Measurements from ENCODE around the gene PADI2.

PADI2 gene

DNA sequence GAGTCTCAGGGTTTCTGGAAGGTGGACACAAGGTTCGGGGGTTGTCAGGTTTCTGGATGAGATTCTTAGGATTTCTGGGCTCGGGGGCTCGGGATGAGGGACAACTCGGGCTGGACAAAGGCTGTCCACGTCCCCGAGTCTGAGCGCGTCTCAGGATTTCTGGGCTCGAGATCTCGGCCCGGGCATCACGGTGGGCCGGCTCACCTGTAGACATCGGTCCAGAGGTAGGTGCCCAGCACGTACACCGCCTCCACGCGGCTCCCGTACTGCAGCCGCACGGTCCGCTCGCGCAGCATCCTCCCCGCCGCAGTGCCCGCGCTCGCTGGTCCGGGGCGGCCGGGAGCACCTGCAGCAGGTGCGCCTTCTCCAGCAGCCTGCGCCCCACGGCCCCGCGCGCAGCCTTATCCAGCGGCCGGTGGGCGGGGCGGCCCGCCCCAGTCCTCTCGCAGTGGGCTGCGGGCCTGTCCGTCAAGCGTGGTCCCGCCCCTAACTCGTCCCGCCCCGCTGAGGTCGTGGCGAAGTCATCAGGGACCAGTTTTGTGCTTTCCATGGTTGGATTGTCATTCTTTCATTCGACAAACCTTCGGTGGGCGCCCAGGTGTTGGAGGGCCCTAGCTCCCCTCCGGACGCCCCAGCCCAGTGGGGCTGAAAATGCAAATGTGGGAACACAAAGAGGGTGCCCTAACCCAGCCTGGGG, at the start of gene PADI2:
TSS of gene PADI2 (minus strand) at position 376 of the 697 bp plus-strand sequence. CDS start at position 296, 80 bp downstream.
- in situ Hi-C loops (cut with HindIII; ENCODE audit: low pct_ligation_motif_present, low pct_unique_long_range_greater_than_20kb, low sequenced_read_pairs): no loop called here
- DNase-seq: peak; percentile 53

DNA sequence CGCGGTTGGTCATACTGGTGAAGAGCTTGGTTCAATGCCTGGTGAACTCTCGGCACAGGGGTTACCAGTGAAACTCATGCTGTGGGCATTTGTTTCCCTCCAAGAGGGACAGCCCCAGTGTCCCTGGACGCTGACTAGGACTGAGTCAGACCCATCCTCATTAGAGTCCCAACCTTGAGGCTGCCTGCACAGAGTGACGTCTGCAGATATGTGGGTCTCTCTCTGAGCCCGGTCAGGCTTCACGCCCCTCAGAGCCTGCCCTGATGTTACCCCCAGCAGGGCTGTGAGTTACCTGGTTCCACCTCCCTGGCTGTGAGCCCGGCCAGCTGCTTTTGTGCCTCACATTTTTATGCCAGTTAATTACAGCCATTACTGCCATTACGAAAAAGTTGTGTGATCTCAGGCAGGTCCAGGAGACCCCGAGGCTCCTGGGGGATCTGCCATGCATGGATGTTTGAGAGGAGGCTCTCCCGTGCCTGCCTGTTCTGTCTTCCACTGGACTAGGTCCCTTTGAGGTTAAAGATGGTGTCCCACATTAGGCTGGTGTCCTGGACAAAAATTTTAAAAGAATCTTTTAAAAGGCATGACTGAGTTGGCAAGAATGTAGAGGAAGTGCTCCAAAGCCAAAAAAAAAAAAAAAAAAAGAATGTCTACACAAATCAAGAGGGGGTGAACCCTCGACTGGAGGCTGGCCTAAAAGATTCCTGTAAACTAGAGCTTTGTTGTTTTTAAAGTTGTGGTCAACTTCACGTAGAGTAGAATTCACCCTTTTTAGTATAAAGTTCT, 49.0 kb upstream of the PADI2 start:
- DNase-seq: peak; percentile 94
- in situ Hi-C loops (cut with HindIII; ENCODE audit: low pct_ligation_motif_present, low pct_unique_long_range_greater_than_20kb, low sequenced_read_pairs): no loop called here

DNA sequence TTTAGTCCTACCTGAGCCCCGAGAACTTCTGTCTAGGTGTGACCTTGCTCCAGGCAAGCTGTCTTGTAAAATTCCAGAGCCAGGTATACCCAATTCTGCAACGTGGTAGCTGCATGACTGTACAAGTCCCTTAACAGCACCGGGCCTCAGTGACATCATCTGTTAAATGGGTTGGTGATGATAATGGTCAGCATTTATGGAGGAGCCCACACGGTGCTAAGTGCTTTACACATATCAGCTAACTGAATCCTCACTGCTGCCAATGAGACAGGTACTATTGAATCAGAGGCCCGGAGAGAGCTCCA, 48.5 kb upstream of the PADI2 start:
- in situ Hi-C loops (cut with HindIII; ENCODE audit: low pct_ligation_motif_present, low pct_unique_long_range_greater_than_20kb, low sequenced_read_pairs): no loop called here
- no peak for DNase-seq

DNA sequence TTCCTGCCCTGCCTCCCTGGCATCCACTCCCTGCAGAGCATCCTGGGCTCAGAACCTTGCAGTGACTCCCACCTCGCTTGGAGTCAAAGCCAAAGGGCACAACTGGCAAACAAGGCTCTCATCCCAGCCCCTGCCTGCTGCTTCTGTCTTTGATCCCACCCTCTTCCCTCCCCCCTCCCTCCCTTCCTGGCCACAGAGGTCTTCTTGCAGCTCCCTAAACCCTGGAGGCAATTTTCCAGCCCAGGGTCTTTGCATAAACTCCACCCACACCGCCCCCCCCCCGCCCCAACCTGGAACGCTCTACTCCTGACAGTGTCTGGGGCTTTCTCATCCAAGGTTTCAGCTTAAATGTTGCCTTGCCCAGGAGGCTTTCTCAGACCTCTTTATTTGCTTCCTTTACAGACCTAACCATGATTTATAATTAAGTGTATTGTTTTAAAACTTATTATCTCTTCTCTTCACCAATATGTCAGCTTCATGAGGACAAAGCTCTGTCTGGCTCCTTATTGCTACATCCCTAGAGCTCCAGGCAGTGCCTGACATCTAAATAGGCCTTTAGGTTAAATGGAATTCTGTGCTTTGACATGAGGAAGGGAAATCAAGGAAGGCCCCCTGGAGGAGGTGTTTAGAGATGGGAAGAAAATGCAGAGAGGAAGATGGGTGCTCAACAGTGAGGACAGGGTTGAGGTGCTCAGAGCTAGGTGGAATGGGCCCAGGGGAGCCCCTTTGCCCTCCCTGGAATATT, 48.0 kb upstream of the PADI2 start:
- peak; percentile 68 for DNase-seq
- in situ Hi-C loops (cut with HindIII; ENCODE audit: low pct_ligation_motif_present, low pct_unique_long_range_greater_than_20kb, low sequenced_read_pairs): no loop called here

GRCh38 chr1:17165823-17166222, 46.6 kb upstream of the PADI2 start:
- no peak for DNase-seq
- in situ Hi-C loops (cut with HindIII; ENCODE audit: low pct_ligation_motif_present, low pct_unique_long_range_greater_than_20kb, low sequenced_read_pairs): no loop called here

GRCh38 chr1:17163789-17164666, 44.8 kb upstream of the PADI2 start:
- in situ Hi-C loops (cut with HindIII; ENCODE audit: low pct_ligation_motif_present, low pct_unique_long_range_greater_than_20kb, low sequenced_read_pairs): no loop called here
- no peak for DNase-seq

DNA sequence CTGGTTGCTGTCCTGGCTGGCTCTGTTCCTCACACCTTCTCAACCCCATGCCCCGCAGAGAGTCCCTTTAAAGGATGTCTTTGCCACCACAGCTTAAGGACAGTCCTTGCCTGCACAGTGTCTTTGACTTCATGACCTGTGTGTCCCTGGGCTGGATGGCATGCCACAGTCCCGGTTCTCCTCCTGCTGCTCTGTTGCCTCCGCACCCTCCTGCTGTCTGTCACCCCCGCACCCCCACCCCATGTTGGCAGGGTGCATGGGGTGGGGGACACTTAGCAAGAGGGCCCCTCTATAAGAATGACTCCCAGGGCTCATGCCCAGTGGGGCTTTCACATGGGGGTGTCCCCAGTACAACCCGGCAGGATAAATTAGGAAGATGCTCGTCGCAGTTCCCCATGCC, 44.1 kb upstream of the PADI2 start:
- in situ Hi-C loops (cut with HindIII; ENCODE audit: low pct_ligation_motif_present, low pct_unique_long_range_greater_than_20kb, low sequenced_read_pairs): no loop called here
- DNase-seq: no peak

DNA sequence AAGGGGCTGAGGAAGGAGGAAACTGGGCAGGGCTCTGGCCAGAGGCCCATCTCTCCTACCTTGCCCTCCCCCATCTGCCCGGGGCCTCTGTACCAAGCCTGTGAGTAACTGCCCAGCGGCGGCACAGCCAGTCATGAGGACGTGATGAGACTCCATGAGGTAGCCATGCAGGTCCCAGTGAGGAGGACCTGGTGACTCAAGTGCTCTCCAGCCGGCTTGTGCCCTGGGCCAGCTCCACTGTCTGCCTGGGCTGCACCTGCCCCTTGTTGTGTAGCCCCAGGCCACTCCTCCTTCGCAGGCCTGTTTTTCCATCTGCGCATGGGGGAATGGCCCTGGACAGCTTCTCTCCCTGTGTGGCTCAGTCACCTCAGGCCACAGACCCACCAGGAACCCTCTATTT, 43.7 kb upstream of the PADI2 start:
- in situ Hi-C loops (cut with HindIII; ENCODE audit: low pct_ligation_motif_present, low pct_unique_long_range_greater_than_20kb, low sequenced_read_pairs): no loop called here
- no peak for DNase-seq

DNA sequence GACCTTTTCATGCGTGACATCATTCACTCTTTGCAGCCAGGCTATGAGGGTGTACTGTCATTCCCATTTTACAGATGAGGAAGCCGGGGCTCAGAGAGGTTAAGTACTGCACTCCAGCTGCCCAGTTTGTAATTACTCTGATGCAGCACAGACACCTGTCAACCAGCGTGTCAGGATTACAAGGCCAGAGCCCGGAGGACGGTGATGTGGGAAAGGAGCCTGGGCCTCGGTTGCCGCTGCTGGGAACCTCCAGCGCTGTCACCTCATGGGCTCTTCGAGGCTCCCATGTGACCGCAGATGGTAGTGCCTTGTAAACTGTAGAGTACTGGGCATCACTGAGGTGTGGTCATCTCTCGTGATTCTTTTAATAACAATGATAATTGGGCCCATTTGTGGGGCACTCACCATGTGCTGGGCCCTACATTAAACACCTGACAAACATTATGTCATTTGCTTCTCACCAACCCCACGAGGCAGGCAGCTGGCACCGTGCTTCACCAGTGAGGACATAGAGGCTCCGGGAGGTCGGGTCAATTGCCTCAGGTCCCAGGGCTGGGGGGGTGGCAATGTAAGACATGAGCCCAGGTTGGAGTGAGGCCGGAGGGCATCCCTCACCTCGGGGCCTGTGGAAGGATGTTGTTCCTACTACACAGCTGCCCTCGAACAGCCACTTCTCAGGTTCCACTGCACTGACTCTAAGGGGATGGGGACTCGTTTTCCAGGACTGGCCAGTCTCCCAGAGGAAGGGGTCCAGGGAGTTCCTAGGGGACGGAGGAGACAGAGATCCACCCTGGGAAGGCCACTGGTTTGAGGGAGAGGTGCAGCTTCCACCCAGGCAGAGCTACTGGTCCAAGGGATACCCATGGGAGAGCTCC, 42.9 kb upstream of the PADI2 start:
- in situ Hi-C loops (cut with HindIII; ENCODE audit: low pct_ligation_motif_present, low pct_unique_long_range_greater_than_20kb, low sequenced_read_pairs): no loop called here
- no peak for DNase-seq

GRCh38 chr1:17161137-17161740, 42.0 kb upstream of the PADI2 start:
- in situ Hi-C loops (cut with HindIII; ENCODE audit: low pct_ligation_motif_present, low pct_unique_long_range_greater_than_20kb, low sequenced_read_pairs): no loop called here
- no peak for DNase-seq

DNA sequence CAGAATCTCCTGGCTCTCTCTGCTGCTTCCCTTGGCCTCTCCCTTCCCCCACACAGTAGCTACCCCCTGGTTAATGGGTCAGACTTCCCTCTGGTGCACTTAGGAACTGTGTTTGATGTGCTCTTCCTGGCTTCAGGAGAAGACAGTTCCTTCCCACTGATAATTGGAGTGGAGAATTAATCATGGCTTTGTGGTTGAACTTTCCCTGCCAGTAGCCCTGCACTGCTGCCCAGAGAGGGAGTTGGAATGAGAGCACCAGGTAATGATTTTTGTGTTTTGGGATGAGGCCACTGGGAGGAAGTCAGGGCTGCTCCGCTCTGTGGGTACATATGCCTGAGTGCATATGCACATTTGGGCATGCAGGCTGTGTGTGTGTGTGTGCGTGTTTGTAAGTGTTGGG, 39.7 kb upstream of the PADI2 start:
- DNase-seq: no peak
- in situ Hi-C loops (cut with HindIII; ENCODE audit: low pct_ligation_motif_present, low pct_unique_long_range_greater_than_20kb, low sequenced_read_pairs): no loop called here

DNA sequence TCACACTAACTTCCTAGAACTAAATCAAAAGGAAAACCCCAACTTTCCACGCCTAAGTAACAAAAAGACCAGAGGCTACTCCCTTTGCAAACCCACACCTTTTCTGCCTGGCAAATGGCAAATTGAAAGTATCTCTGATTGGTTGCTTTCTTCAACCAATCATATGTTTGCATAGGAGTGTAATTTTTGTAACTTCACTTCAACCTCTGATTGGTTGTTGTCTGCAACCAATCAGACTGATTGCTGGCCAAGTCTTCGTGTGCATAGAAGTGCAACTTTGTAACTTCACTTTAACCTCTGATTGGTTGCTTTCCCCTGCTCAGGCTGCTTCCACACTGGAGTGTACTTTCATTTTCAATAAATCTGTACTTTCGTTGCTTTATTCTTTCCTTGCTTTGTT, 36.9 kb upstream of the PADI2 start:
- in situ Hi-C loops (cut with HindIII; ENCODE audit: low pct_ligation_motif_present, low pct_unique_long_range_greater_than_20kb, low sequenced_read_pairs): no loop called here
- DNase-seq: peak; percentile 64

- DNase-seq: peak; percentile 13
- in situ Hi-C loops (cut with HindIII; ENCODE audit: low pct_ligation_motif_present, low pct_unique_long_range_greater_than_20kb, low sequenced_read_pairs): no loop called here
Measured at GRCh38 chr1:17155257-17155920, 36.1 kb upstream of the PADI2 start.

DNA sequence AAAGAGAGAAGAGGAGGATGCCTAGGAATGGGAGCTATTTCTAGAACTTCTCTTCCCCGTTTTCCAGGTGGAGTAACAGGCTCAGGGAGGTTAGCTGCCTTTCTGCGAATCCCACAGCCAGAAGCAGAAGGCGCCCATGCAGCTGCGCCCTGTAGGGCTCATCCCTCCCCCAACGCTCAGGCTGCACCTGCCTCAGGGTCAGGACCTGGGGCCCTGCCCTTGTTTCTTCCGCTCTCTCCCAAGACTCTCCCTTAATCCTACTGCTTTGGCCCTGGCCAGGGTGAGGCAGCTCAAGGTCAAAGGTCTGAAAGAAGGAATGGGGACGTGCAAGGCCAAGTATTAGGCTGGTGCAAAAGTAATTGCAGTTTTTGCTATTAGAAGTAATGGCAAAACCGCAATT, 30.5 kb upstream of the PADI2 start:
- no peak for DNase-seq
- in situ Hi-C loops (cut with HindIII; ENCODE audit: low pct_ligation_motif_present, low pct_unique_long_range_greater_than_20kb, low sequenced_read_pairs): no loop called here

DNA sequence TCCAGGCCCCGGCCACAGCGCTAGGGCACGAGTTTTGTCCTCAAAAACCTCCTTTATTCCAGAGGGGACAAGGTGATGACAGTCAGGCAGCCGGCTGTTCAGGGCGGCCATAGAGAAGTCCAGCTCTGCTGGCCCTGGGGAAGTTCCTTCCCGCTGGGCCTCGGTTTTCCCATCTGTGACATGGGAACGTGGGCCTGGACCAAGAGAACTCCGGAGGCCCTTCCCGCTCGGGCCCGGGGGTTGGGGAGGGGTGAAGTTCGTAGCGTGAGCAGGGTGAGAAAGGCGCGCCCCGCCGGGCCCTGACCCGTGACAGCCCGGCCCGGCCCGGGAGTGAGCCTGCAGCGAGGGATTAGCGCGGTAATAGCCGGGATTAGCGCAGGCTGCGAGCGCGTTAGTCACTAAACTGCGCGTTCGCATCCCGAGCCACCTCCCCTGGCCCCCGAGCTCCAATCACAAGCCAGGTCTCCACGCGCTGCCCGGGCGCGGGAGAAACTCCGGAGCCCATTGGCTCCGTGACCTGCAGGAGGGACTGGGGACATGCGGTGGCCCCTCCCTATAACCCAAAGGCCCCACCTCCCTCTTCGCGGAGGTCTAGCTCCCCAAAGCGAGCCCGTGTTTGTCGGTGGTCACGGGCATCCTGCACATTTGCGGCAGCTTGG, 29.8 kb upstream of the PADI2 start:
- in situ Hi-C loops (cut with HindIII; ENCODE audit: low pct_ligation_motif_present, low pct_unique_long_range_greater_than_20kb, low sequenced_read_pairs): no loop called here
- DNase-seq: no peak

DNA sequence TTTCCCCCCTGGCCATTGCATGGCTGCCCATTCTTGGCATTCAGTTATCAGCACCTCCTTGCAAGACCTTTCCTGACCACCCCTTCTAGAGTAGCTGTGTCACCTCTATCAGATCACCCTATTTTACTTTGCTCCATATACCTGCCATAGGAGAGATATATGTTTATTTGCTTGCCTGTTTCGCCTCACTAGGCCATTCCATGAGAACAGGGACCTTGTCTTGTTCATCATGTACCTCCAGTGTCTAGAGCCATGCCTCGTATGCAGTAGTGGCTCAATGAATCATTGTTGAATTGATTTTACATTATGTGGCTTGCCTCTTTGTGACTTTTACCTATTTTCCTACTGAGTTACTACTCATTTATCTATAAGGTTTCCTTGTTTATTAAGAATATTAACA, 26.4 kb upstream of the PADI2 start:
- DNase-seq: no peak
- in situ Hi-C loops (cut with HindIII; ENCODE audit: low pct_ligation_motif_present, low pct_unique_long_range_greater_than_20kb, low sequenced_read_pairs): no loop called here

DNA sequence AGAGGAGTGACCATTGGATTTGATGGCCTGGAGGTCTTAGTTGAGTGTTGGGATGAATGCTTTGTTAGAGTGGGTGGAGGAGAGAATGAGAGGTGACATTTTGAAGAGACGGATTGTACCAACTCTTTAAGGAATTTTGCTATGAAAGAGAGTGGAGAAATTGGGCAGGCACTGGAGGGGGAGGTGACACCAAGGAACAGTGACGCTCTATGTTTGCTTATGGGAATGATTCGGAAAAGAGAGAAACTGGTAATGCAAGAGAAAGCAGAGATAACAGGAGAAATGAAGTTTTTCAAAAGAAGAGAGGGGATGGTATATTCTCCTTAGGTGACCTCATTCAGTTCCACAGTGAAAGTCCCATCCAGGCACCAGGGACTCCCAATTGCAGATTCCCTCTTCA, 24.5 kb upstream of the PADI2 start:
- in situ Hi-C loops (cut with HindIII; ENCODE audit: low pct_ligation_motif_present, low pct_unique_long_range_greater_than_20kb, low sequenced_read_pairs): no loop called here
- DNase-seq: no peak
